HepG2 (cell line): ENCODE data around the gene CLDN9. TPM values are rescaled to one million over a fixed set of nuclear protein-coding genes. Genes with fewer than 3 reads are reported as not detected.
A peak's percentile ranks its signal among the peaks of the same experiment; 100 is the strongest.

ENCODE experiments used
- ATAC-seq: fragments of 200-7000 bp; cut with Tn5 transposase; 3 replicates; pipeline ENCODE4 v1.9.1; 2020; ENCODE audit warnings: mild to moderate bottlenecking, moderate library complexity
- BruUV-seq: library from RNA; stranded (reverse); fragments of 400-500 nt; replicated peaks from 2 replicates; lab custom pipeline; 2021; lab: Mats Ljungman, UMichigan
- CTCF ChIA-PET: fragments of 300-600 bp; formaldehyde crosslinking; extraction: SDS; loops from one replicate; lab custom pipeline; 2021; ENCODE audit warnings: low total read pairs, inconsistent platforms, low intra/inter-chr PET ratio; lab: Yijun Ruan, JAX
- POLR2A ChIA-PET: fragments of 350-600 bp; sonication (Branson Sonifier 250); formaldehyde crosslinking; loops from one replicate; lab custom pipeline; 2020; ENCODE audit warnings: antibody characterized with exemption, inconsistent platforms; lab: Yijun Ruan, JAX
- DNase-seq: peaks from one replicate; pipeline ENCODE4 v3.0.0-alpha.2; 2015; ENCODE audit warnings: low spot score
- FAIRE-seq: peaks from 3 replicates; lab custom pipeline; 2011; peaks lifted over from hg19 to GRCh38; lab: Jason Lieb, UNC
- H2AFZ ChIP-seq: one replicate; pipeline ENCODE4 v1.6.1; 2011; ENCODE audit warnings: low read length, inconsistent platforms
- H3K27ac ChIP-seq: fragments of 300-600 bp; 3 replicates; pipeline ENCODE4 v1.8.0; 2011; ENCODE audit warnings: mixed run types, mild to moderate bottlenecking, mixed read lengths, low read length, inconsistent platforms; ENCODE audit not compliant: insufficient read depth; ENCODE audit errors: extremely low read length
- H3K27me3 ChIP-seq, 2 experiments: fragments of 200-600 bp in 1 of 2; 2 replicates in 1 of 2; 3 replicates in 1 of 2; pipeline versions ENCODE4 v1.6.0 to v1.8.0; 2011; ENCODE audit warnings: low read length in 2 of 2, mild to moderate bottlenecking in 2 of 2, moderate library complexity in 2 of 2, inconsistent platforms in 1 of 2; ENCODE audit not compliant: insufficient read depth in 2 of 2, control insufficient read depth in 1 of 2
- H3K36me3 ChIP-seq, 2 experiments: fragments of 200-600 bp in 1 of 2; replicated peaks in 1 of 2; 2 replicates in 1 of 2; 3 replicates in 1 of 2; pipeline versions ENCODE4 v1.5.1 to v1.8.0; 2011; ENCODE audit warnings: low read length in 2 of 2, inconsistent platforms in 1 of 2; ENCODE audit not compliant: insufficient read depth in 2 of 2, control insufficient read depth in 1 of 2
- H3K4me1 ChIP-seq: 2 replicates; pipeline ENCODE4 v1.5.1; 2012; ENCODE audit warnings: low read length, inconsistent platforms; ENCODE audit not compliant: insufficient read depth
- H3K4me2 ChIP-seq: 2 replicates; pipeline ENCODE4 v1.6.0; 2011; ENCODE audit warnings: low read depth, low read length, inconsistent platforms
- H3K4me3 ChIP-seq, 3 experiments: fragments of 200-600 bp in 1 of 3; sonication (generic), shearing (Covaris generic) in 1 of 3; replicated peaks in 1 of 3; 2 replicates each; pipeline ENCODE4 v1.5.1; 2011 to 2016; ENCODE audit warnings: low read length in 3 of 3, inconsistent platforms in 2 of 3, low read depth in 2 of 3, mild to moderate bottlenecking in 2 of 3, control low read depth in 1 of 3, mixed read lengths in 1 of 3; ENCODE audit not compliant: insufficient read depth in 1 of 3
- H3K79me2 ChIP-seq: one replicate; pipeline ENCODE4 v1.6.1; 2011; ENCODE audit warnings: low read length, inconsistent platforms; ENCODE audit not compliant: insufficient read depth
- H3K9ac ChIP-seq: 2 replicates; pipeline ENCODE4 v1.6.0; 2011; ENCODE audit warnings: mild to moderate bottlenecking, low read depth, low read length, inconsistent platforms; ENCODE audit not compliant: insufficient read depth
- H3K9me3 ChIP-seq: 2 replicates; pipeline ENCODE4 v1.5.1; 2012; ENCODE audit warnings: mild to moderate bottlenecking, low read length
- H4K20me1 ChIP-seq: 2 replicates; pipeline ENCODE4 v1.6.0; 2011; ENCODE audit warnings: inconsistent platforms, mild to moderate bottlenecking, low read length, moderate library complexity; ENCODE audit not compliant: insufficient read depth
- NFYB ChIP-seq: sonication (generic); formaldehyde crosslinking; IDR thresholded peaks from 2 replicates; pipeline ENCODE4 v1.4.0; 2020; ENCODE audit warnings: missing genetic modification reagents
- NONO ChIP-seq, 2 experiments: fragments of 450-650 bp in 1 of 2; sonication (generic) in 1 of 2; formaldehyde crosslinking in 1 of 2; IDR thresholded peaks in 1 of 2; conservative IDR thresholded peaks in 1 of 2; 2 replicates each; pipeline versions ENCODE4 v1.6.1 to v1.8.0; 2017 to 2022; ENCODE audit warnings: mild to moderate bottlenecking in 1 of 2, missing genetic modification reagents in 1 of 2, moderate library complexity in 1 of 2
- SNRNP70 ChIP-seq: fragments of 200-400 bp; formaldehyde crosslinking; IDR thresholded peaks from 2 replicates; pipeline ENCODE4 v1.6.1; 2017; ENCODE audit warnings: mild to moderate bottlenecking, low read depth, low read length, moderate library complexity
- SOX5 ChIP-seq: IDR thresholded peaks from 2 replicates; pipeline ENCODE4 v1.6.1; 2016; ENCODE audit warnings: borderline replicate concordance
- ZBTB40 ChIP-seq, 2 experiments: fragments of 450-650 bp in 1 of 2; sonication (generic) in 1 of 2; formaldehyde crosslinking in 1 of 2; IDR thresholded peaks; 2 replicates each; pipeline versions ENCODE4 v1.6.1 to v1.8.0; 2016 to 2022; ENCODE audit warnings: antibody characterized with exemption in 1 of 2, mild to moderate bottlenecking in 1 of 2, missing genetic modification reagents in 1 of 2
- ZFP36 ChIP-seq: fragments of 150-350 bp; IDR thresholded peaks from 2 replicates; pipeline ENCODE4 v1.6.1; 2018; ENCODE audit warnings: borderline replicate concordance, low read length, low read depth; ENCODE audit not compliant: partially characterized antibody
- ZNF343 ChIP-seq: sonication (generic); formaldehyde crosslinking; IDR thresholded peaks from 2 replicates; pipeline ENCODE4 v1.4.0; 2020; ENCODE audit warnings: mild to moderate bottlenecking, missing genetic modification reagents
- ZNF580 ChIP-seq: IDR thresholded peaks from 2 replicates; pipeline ENCODE4 v1.6.1; 2016; ENCODE audit warnings: low read depth, borderline replicate concordance
- ZNF724P ChIP-seq: sonication (generic); formaldehyde crosslinking; IDR thresholded peaks from 2 replicates; pipeline ENCODE4 v1.8.0; 2022; ENCODE audit warnings: missing genetic modification reagents, borderline replicate concordance
- ZNF777 ChIP-seq: sonication (generic); formaldehyde crosslinking; IDR thresholded peaks from 2 replicates; pipeline ENCODE4 v1.4.0; 2020; ENCODE audit warnings: missing genetic modification reagents
- WGBS: methylation state at CpG from one replicate; pipeline ENCODE4 v1.1.6; 2017; ENCODE audit warnings: low lambda C conversion rate; 5-methylcytosine and 5-hydroxymethylcytosine counted together
- in situ Hi-C: cut with HindIII; loops from 2 replicates; pipeline ENCODE4 v1.10.0; 2017; ENCODE audit warnings: low pct_unique_long_range_greater_than_20kb; ENCODE audit not compliant: extremely low pct_ligation_motif_present
- intact Hi-C: fragments of 100-400 bp; cut with micrococcal nuclease; formaldehyde crosslinking; loops from one replicate; pipeline ENCODE4 v1.10.0; 2022; ENCODE audit not compliant: unreplicated experiment
- polyA plus RNA-seq, 8 experiments: library from polyadenylated mRNA; depleted of rRNA in 3 of 8; stranded (reverse) in 7 of 8; unstranded in 1 of 8; fragments of >200 nt; fragmentation: Illumina TruSeq in 4 of 8; extraction: Trizol in 4 of 8; gene quantifications; 2 replicates each; pipeline versions ENCODE4 v1.2.1 to v1.2.3, GENCODE V29; 2011 to 2016; ENCODE audit warnings: low read depth in 4 of 8, missing spikeins in 1 of 8, mixed read lengths in 1 of 8; ENCODE audit not compliant: insufficient read depth in 1 of 8
- total RNA-seq, 5 experiments: library from RNA; depleted of rRNA; stranded (reverse); fragments of >200 nt; fragmentation: Illumina TruSeq; extraction: Trizol; gene quantifications; 2 replicates each; pipeline ENCODE4 v1.2.3, GENCODE V29; 2016; ENCODE audit warnings: low read depth in 1 of 5

The CLDN9 gene
- total and polyA plus RNA-seq, 2 of the 13 experiments (the other 11 are each of a cell fraction or from before 2014, with no cell fraction given): 0.15 to 0.26 TPM

GRCh38 chr16:3027983-3028715, 15.4 kb downstream of the CLDN9 start (continued):
- TF ChIP-seq SNRNP70 (no peak), ZNF580 (CRISPR knock-in tag) (peak; percentile 88; the same call in 1 of the 2 replicates), ZNF724P (CRISPR knock-in tag) (peak; percentile 30; the same call in 1 of the 2 replicates), NFYB (CRISPR knock-in tag) (peak; percentile 30; the same call in 1 of the 2 replicates), SOX5 (CRISPR knock-in tag) (0 out of 2 replicates have a peak, but pooled peaks have one; percentile 23)

GRCh38 chr16:3028716-3029319, 16.1 kb downstream of the CLDN9 start:
- no peak overlapping the region for H3K27ac ChIP-seq
- no peak for TF ChIP-seq NONO (IDR thresholded peaks at IDR 0.05)
- TF ChIP-seq NONO (CRISPR knock-in tag; conservative IDR thresholded peaks at IDR 0.05): 0 out of 2 replicates have a peak, but pooled peaks have one; percentile 3
- no peak for TF ChIP-seq ZBTB40 (IDR thresholded peaks at IDR 0.05)
- no peak for TF ChIP-seq ZBTB40 (CRISPR knock-in tag; IDR thresholded peaks at IDR 0.05)
- no peak for TF ChIP-seq ZNF343
- peak; percentile 70 for TF ChIP-seq ZFP36
- TF ChIP-seq ZNF777 (CRISPR knock-in tag): no peak

More at GRCh38 chr16:3028716-3029319, 16.1 kb downstream of the CLDN9 start:
- Histone ChIP-seq H3K4me1 (peaks cover 32% of the 10 kb centered on the region), H4K20me1 (peaks cover 5% of the 10 kb centered on the region; the same call in 1 of the 2 replicates), H3K79me2 (no peaks in the 10 kb centered on the region), H3K4me2 (peak overlapping the region; percentile 75), H3K9ac (0 out of 2 replicates have a peak overlapping the region, but pooled peaks have one; percentile 0), H3K9me3 (no peaks in the 10 kb centered on the region), H3K36me3 (peaks cover 16 to 17% of the 10 kb centered on the region in 2 experiments; a peak in 4 of 5 replicates), H3K4me3 (peak overlapping the region in 2 of 3 experiments; percentile 10 to 61; a peak in 1 of 6 replicates), H2AFZ (no peak overlapping the region), H3K27me3 (peaks cover 9 to 51% of the 10 kb centered on the region in 2 experiments)
- no TSS peak for BruUV-seq
- WGBS: 42% methylated on average over 11 of the region's 15 CpGs
- ATAC-seq: 0 out of 3 replicates have a peak, but pooled peaks have one; percentile 1
- intact Hi-C loops: no loop called here
- DNase-seq: no peak
- POLR2A ChIA-PET: interaction anchor here (0.8 to 18.8 kb wide), 13 partner anchors 9 to 106 kb away, joined by 3 to 750 read pairs (median 6); partner anchors contain the start of genes CLDN9, IL32, KREMEN2 and PKMYT1
- CTCF ChIA-PET: interaction anchor here (1.1 to 1.7 kb wide), 3 partner anchors 11 to 28 kb away, joined by 3 to 11 read pairs (median 5); partner anchors contain the start of gene CLDN6
- no peak for FAIRE-seq
- in situ Hi-C loops: no loop called here
